HG03045 (cell line): Measurements from ENCODE around the gene OXCT1.
"Not testable (repeated sequence)": the region's sequence is repeated elsewhere in the genome, so short reads cannot be mapped to it uniquely, and the experiment has no call there.

Source experiments
- ATAC-seq: cut with Tn5 transposase; IDR thresholded peaks from one replicate; pipeline ENCODE4 v1.9.1; 2021; ENCODE audit warnings: mild to moderate bottlenecking, moderate library complexity; ENCODE audit not compliant: unreplicated experiment

Gene OXCT1

DNA sequence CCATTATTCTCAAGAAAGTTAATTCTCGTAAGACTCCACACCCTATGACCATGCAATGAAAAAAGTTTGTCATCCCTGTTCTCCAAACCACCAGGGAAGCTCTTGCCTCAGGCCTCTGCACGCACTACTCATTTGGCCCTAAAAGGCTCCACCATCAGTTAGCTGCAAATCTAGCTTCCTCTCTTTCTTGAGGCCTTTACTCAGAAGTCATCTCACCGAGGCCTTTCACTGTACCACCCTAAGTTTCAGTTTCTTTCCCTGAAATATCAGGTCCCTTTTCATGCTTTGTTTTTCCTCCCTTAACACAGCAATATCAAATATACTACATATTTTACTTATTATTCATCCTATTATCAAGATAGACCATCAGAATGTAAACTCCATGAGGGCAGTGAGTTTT, 39.1 kb downstream of the OXCT1 start:
- no peak for ATAC-seq

DNA sequence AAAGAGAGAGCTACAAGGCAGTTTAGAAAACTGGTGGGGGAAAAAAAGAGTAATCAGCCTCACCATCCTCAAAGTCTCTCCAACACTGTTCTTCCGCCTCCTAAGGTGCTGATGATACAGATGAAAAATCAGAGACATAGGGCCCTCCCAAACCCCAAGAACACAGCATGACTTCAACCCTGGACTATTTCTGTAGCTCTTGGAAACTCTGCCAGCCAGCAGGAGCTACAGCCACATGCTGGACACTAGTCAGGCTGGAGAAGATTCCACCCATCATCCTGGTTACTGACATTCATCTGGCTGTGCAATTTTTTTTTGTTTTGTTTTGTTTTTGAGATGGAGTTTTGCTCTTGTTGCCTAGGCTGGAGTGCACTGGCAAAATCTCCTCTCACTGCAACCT, 42.4 kb downstream of the OXCT1 start:
- ATAC-seq = no peak

DNA sequence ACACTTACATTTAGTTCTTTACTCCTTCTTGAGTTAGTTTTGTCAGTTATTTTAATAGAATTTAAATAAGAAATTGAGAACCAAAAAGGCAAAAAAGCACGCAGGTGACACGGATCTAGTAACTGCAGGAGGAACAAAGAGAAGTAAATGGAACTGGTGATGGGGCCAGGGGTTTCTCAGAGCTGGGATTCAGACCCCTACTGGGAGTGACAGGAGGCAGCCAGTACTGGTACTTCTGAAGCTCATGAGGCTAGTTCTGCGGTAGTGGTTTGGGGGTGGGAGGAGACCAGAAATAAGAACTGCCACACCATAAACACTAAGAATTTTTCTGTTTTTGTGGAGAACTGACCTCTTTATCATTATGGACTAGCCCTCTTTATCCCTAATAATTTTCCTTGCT, 48.2 kb downstream of the OXCT1 start:
- ATAC-seq = no peak

DNA sequence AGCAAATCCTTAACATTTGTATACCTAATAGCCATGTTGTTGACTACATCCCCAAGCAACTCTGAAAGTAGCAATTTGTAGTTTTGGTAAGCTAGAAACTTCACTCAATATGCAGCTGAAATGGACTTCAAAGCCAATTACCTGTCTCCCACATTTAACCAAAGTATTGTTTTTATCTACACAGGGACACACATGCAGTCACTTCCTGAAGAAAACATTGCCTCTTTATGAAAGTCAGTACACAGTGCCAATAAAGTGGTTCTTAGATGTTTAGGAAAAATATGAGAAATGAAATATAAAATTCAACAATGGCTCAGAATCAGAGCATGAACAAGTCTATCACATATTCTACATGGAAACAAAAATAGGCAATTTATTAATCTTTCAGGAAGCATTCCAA, 49.2 kb downstream of the OXCT1 start:
- ATAC-seq = no peak

DNA sequence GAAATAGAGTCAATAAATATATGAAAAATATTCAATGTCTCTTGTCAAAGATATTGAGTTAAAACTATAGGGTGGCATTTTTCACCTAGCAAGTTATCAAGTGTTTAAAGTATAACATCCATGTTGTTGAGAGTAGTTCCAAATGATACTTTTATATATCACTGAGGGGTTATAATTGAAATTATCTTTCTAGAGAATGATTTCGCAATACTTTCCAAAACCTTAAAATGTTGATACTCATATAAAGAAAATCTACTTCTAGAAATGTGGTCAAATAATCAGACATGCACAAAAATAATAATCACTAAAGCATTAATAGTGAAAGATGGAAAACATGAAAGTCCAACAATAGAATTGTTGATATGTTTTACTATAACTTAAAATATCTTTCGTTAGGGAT, 50.1 kb downstream of the OXCT1 start:
- no peak for ATAC-seq

DNA sequence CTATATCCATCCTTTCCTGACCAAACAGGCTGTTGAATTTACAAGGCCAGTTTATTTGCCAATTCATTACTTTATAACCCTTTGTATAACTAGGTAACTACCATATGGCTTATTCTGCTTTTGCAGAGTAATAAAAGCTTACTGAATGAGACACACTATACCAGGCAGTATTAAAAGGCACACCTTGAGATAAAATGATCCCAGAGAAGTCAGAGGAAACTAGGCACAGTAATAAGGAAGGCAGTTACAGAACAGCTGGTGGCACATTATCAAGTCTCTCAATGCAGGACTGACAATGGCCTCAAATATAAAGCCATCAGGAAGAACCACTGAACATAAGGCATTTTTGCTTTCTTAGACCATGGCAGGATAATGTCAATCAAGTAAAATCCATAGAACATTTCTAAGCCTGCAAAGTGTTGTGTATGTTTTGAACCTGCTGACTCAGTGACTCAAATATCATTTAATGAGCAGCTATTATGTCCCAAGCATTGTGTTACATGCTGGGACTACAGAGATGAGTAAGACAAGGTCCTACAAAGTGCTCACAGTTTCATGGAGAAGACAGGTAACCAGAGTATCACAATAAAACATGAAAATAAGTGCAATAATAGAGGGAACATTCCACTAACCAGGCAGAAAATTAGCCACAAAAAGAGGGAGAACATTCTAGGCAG, 52.5 kb downstream of the OXCT1 start:
- no peak for ATAC-seq

DNA sequence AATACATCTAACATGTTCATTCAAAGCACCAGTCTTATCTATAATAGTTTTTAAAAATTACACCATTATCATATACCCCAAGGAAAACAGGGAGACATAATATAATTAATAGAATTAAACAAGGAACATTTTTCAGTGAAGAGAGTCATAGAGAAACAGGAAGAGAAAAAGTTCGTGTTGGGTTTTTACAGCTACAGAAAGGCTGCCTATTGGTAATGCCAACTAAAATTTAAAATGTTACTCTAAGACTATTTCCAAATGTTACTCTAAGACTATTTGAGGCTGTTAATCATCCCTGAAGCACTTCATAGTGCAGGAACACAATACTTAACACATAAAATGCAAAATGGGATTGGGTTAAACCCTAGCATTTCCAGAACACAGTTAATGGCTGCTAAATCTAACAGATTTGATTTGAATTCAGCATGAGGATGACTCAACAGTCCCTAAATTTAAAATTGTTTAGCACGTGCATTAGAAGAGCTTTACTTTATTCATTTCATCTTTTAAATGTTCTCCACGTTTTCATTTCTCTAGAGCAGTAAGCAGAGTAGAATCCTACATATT, 54.5 kb downstream of the OXCT1 start:
- no peak for ATAC-seq

DNA sequence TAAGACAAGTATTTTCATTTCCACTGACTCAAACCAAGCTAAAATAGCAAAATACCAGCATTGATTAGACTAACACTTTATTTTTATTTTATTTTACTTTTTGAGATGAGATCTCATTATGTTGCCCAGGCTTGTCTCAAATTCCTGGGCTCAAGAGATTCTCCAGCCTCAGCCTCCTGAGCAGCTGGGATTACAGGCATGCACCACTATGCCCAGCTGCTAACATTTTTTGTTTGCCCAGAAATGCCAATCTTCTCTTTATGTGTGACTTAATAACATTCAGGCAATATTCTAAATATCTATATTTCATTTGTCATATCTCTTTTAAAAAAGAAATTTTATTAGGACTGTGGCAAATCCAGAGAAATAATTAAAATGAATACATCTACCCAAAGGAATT, 55.0 kb downstream of the OXCT1 start:
- no peak for ATAC-seq

DNA sequence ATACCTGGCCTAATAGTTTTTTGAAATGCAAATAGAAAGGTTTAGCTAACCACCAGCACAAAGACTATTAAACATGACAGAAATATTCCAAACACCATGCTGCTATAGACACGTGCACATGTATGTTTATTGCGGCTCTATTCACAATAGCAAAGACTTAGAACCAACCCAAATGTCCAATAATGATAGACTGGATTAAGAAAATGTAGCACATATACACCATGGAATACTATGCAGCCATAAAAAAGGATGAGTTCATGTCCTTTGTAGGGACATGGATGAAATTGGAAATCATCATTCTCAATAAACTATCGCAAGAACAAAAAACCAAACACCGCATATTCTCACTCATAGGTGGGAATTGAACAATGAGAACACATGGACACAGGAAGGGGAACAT, 55.9 kb downstream of the OXCT1 start:
- not testable (repeated sequence) for ATAC-seq

DNA sequence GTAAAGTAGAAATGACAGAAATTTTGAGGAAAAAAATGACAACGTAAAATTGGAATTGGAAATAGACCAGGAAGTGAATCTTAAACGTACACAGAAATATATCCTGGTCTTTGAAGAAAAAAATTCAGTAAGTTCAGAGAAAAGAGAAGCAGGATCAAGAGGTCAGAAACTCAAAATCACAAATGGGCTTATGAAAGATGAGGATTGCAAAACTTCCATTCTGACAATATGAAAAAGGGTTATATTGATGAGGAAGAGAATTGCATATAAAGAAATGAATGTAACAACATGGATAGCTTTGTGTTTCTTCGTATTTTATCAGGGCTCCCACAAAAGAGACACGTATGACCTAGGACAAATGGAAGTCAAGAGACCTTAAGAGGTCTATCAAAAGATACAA, 58.1 kb downstream of the OXCT1 start:
- ATAC-seq = no peak

DNA sequence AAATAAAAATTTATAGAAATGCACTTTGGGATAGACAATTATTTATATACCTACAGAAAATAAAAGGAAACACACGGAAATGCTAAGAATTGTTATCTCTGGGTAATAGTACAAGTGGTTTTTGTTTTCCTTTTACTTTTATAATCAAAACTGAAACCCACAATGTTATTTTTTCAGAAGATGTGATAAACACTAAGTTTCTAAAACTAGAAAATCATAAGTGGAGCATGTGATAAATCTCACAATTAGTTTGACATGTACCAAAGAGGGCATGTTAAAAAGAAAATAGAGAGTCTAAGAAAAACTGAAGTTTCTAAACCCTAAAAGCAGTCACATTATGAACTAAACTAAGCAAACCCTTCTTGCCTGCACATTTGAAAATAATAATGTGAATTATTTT, 61.1 kb downstream of the OXCT1 start:
- ATAC-seq = no peak

DNA sequence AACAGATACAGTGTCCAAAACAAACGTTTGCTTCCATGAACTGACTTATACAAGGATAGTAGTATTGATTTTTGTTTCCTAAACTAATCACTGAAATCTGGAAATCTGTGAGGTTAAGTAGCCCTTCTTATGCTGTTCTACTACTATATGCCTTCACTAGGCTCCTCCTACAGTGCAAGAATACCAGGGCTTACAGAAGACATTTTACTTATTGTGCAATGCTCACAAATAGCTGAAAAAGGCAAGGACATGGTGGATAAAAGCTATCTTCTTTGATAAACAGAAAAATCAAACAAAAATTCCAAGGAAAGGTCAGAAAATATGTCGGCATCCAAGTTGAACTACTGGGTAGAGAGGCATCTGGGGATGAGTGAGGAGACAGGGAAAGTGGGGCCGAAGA, 61.9 kb downstream of the OXCT1 start:
- ATAC-seq = no peak

DNA sequence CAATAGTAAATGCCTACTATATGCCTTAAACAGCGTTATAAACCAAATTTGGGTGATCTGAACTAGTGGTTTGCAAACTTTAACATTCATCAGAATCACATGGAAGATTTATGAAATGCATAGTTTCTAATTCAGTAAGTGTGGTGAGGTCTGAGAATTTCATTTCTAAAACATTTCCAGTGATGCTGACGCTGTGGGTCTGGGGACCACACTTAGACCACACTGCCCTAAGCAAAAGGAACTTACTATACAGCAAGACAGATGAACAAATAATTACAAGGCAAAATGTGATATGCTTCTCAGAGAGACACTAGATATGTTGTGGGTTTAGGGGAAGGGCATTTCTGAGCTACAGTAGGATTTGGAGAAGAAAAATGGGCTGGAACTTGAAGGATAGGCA, 72.6 kb downstream of the OXCT1 start:
- ATAC-seq = no peak

DNA sequence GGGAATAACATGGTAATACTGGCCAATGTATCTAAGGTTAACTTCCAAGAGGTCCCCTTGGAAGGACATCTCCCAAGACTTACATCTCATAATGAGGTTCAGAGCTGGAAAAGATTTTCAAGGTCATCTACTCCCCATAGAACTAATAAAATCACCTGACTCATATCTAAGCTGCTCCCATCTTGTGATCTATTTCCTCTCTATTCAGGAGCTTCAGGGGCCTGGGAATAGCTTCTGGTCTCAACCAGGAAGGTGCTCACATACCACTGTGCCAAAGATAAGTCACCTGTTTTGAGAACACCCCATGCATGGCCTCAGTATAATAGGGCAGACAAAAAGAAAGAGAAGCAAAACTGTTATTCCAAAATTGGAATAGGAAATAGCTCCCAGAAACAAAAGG, 74.2 kb downstream of the OXCT1 start:
- no peak for ATAC-seq

DNA sequence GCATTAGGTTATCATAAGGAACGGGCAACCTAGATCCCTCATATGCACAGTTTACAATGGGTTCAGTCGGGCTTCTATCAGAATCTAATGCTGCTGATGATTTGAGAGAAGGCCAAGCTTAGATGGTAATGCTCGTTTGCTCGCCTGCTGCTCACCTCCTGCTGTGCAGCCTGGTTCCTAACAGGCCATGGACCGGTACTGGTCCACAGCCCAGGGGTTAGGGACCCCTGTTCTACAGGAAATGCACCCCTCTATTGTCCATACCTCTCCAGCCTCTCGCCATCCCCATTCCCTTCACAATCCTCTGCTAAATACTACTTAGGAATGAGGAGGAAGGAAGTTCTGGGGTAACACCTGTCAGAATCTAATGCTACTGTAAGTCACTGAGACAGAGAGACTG, 75.1 kb downstream of the OXCT1 start:
- no peak for ATAC-seq

DNA sequence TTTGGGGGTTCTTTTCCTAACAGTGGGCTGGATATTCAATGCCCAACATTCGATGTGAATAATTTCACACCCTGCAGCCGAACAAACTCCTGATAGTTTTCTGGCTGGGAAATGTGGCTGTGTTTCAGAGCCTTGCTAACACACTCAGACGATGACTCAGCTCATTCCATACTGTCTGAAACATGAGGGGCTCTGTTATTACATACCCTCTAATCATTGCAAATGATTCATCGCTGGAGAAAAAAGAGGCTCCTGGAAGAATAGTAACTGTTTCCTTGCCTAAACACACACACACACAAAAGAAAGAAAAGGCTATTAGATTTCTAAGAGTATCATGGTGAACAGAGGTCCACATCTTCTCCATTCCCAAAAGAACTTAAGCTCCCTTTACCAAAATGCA, 75.8 kb downstream of the OXCT1 start:
- no peak for ATAC-seq

DNA sequence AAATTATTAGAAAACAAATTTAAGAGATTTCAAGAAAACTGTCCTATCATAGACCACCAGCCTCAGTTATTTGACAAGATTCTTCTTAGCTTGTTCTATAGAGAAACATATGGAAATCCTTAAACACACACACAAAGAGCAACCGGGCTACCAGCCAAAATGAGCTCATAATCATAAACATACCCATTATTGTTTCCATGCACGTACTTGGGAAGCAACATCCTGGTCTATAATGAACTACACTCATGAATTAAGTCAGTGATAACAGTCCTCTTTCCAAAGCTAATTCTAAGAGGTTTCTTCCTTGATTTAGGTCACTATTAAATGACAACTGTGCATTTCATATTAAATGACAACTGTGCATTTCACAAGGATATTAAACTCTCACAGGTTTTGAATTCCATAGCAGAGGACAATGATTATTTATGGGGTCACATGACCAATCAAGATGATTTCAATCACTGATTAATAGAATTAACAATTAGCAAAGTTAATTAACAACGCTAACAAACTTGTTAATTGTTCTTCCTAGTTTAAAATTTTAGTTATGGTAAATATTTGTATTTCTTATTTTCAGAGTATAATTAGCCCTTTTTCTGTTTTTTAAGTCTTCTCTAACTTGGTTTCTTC, 77.0 kb downstream of the OXCT1 start:
- ATAC-seq = no peak

DNA sequence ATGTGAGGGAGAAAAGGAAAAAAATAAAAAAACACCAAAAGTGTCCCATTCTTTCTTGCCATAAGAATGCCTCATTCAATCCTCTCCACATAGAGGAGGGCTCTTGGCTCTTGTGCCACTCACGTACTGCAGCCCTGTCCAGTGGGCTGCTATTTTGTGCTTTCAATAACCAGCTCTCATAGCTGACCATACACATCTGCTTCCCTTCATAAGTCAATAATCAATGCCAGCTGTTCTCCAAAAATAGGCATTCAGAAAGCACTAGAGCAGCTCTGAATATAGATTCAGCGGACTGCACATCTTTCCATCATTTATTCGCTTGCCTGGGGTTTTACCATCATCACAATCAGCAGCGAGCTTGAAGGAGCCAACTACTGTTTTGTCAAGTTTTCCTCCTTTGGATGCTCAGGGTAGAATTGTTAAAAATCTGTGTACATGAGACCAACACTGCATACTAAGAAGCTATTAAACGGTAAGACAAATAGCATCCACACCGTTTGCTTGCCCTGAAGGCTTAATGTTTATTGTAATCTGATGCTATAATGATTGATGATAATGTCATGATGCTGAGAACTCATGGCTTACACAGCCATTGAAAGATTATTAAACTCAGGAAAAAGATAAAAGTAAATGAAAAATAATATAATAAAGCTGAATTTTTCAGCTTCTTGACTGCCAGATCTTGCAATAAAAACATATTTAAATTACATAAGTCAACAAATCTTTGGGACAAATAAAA, 80.0 kb downstream of the OXCT1 start:
- no peak for ATAC-seq

DNA sequence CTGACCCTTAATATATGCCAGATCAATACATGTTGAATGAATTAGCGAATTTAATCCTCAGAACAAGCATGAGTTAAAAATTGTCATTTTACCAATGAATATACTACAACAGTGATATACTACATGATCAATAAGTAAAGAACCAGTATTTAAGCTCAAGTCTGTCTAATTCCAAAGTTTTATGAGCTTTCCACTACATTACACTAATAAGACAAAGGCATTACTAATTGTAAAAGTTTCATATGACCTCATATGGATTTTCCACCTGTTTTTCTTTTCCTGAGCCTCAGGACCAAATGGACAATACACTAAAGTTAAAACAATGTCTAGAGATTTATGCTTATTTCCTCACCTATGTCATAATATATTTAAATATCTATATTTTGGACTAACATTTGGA, 80.8 kb downstream of the OXCT1 start:
- no peak for ATAC-seq

DNA sequence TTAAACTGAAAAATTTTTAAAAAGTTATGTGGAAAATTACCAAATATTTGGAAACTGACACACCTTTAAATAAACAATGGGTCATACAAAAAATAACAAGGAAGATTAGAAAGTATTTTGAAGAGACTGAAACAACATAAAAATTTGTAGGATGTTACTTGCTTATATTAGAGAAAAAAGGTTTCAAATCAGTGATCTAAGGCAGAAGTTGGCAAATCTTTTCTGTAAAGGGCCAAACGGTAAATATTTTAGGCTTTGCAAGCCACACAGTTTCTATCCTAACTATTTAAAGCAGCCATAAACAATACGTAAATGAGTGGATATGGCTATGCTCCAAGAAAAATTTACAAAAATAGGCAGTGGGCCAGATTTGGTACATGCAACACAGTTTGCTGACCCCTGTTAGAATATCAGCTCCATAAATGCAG, 81.3 kb downstream of the OXCT1 start:
- ATAC-seq = no peak

DNA sequence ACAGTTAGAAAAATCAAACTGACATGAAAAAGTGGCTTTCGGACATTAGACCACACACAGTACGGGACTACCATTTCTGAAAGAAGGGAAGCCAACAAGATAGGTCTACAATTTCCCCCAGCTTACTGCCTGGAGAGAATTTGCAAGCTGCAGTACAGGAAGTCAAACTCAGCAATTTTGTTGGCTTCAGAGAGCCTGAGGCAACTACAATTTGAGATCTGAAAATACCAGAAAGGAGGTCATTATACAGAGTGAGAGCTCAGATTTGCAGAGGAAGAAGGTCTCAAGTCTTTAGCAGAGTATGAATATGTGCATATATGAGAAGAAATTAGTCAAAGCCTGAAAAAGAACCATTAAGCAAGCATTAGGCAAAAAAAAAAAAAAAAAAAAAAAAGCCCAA, 83.0 kb downstream of the OXCT1 start:
- ATAC-seq = no peak

DNA sequence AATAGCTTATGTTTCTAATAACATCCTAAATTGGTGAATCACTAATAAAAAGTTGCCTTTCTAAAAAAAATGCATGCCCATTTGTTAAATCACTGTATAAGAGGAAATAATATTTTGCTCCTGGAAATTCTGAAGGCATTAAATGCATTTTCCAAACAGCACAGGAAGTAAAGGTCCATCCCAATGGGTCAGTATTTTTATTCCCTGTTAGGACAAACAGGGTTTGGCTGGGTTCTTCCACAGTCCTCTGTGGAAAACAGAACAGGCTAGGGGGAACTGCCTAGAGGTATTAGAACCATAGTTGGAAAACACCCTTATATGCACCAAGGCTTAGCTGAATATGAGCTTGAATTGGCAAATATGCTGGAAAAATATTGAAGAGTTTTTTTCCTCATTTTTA, 85.2 kb downstream of the OXCT1 start:
- ATAC-seq = no peak
